ENCODE data around the gene NT5C1B.

Gene NT5C1B

GRCh38 chr2:18598848-18599484 is 9.6 kb upstream of the NT5C1B start:
- no peak for DNase-seq

- DNase-seq: no peak
These were observed 8.2 kb upstream of the NT5C1B start for GRCh38 chr2:18597618-18598017.

GRCh38 chr2:18596993-18597392 is 7.6 kb upstream of the NT5C1B start:
- DNase-seq: no peak

GRCh38 chr2:18593496-18593895 is 4.1 kb upstream of the NT5C1B start:
- no peak for DNase-seq

- DNase-seq: no peak
These were observed 3.0 kb upstream of the NT5C1B start for GRCh38 chr2:18592372-18592771.

- DNase-seq: no peak
These were observed 567 bp downstream of the NT5C1B start for GRCh38 chr2:18588802-18589201.

- no peak for DNase-seq
These were observed 1.3 kb downstream of the NT5C1B start for GRCh38 chr2:18588049-18588448.

- DNase-seq: no peak
These were observed 3.8 kb downstream of the NT5C1B start for GRCh38 chr2:18585526-18585925.

GRCh38 chr2:18584608-18584954 is 4.8 kb downstream of the NT5C1B start:
- no peak for DNase-seq

GRCh38 chr2:18583905-18584607 is 5.3 kb downstream of the NT5C1B start:
- DNase-seq: no peak

GRCh38 chr2:18580606-18581005 is 8.8 kb downstream of the NT5C1B start:
- no peak for DNase-seq

GRCh38 chr2:18578033-18578432 is 11.3 kb downstream of the NT5C1B start:
- DNase-seq: no peak

GRCh38 chr2:18566145-18566769 is 23.1 kb downstream of the NT5C1B start:
- DNase-seq: no peak

- no peak for DNase-seq
These were observed 28.6 kb downstream of the NT5C1B start for GRCh38 chr2:18560797-18561085.

- DNase-seq: peak; percentile 94
These were observed 29.2 kb downstream of the NT5C1B start, which contains the start of gene RDH14 for GRCh38 chr2:18560031-18560796. RDH14 (minus strand) TSS chr2:18560653; CDS start chr2:18560572, 81 bp downstream.

- DNase-seq: no peak
These were observed 29.8 kb downstream of the NT5C1B start for GRCh38 chr2:18559531-18560030.

- DNase-seq: no peak
These were observed 30.9 kb downstream of the NT5C1B start for GRCh38 chr2:18558458-18558857.

- no peak for DNase-seq
These were observed 32.2 kb downstream of the NT5C1B start for GRCh38 chr2:18557121-18557520.

- DNase-seq: no peak
These were observed 36.9 kb downstream of the NT5C1B start for GRCh38 chr2:18552351-18553077.

- DNase-seq: no peak
These were observed 37.7 kb downstream of the NT5C1B start for GRCh38 chr2:18551623-18552022.

GRCh38 chr2:18551169-18551568 is 38.2 kb downstream of the NT5C1B start:
- no peak for DNase-seq

- no peak for DNase-seq
These were observed 38.9 kb downstream of the NT5C1B start for GRCh38 chr2:18550433-18550832.

- DNase-seq: no peak
These were observed 40.3 kb downstream of the NT5C1B start for GRCh38 chr2:18549083-18549482.
